KMS-11 (cell line): ENCODE measurements around the gene CRYAA.
"Not testable (repeated sequence)": the region's sequence is repeated elsewhere in the genome, so short reads cannot be mapped to it uniquely, and the experiment has no call there.

Experiments used
- H2AFZ ChIP-seq: fragments of 200-600 bp; sonication (generic); 2 replicates; pipeline ENCODE4 v1.6.1; 2016; ENCODE audit warnings: antibody characterized with exemption, mixed run types, low read depth
- H3K27ac ChIP-seq: fragments of 200-600 bp; sonication (generic); 2 replicates; pipeline ENCODE4 v1.6.1; 2016; ENCODE audit warnings: mild to moderate bottlenecking, mixed run types
- H3K27me3 ChIP-seq: fragments of 200-600 bp; sonication (generic); 2 replicates; pipeline ENCODE4 v1.6.1; 2017; ENCODE audit warnings: mild to moderate bottlenecking, low read depth, mixed run types, moderate library complexity; ENCODE audit not compliant: insufficient read depth
- H3K36me3 ChIP-seq: fragments of 200-600 bp; sonication (generic); 2 replicates; pipeline ENCODE4 v1.6.1; 2017; ENCODE audit warnings: mild to moderate bottlenecking, mixed run types; ENCODE audit not compliant: insufficient read depth
- H3K4me1 ChIP-seq: fragments of 200-600 bp; sonication (generic); 2 replicates; pipeline ENCODE4 v1.6.1; 2016; ENCODE audit warnings: mild to moderate bottlenecking, low read depth, mixed run types; ENCODE audit not compliant: poor library complexity, severe bottlenecking
- H3K4me2 ChIP-seq: fragments of 200-600 bp; sonication (generic); 2 replicates; pipeline ENCODE4 v1.7.0; 2016; ENCODE audit warnings: mild to moderate bottlenecking, mixed run types
- H3K4me3 ChIP-seq: fragments of 200-600 bp; sonication (generic); IDR thresholded peaks from 2 replicates; pipeline ENCODE4 v1.6.1; 2017; ENCODE audit warnings: low read depth, low read length, mixed read lengths; ENCODE audit not compliant: insufficient read depth
- H3K79me2 ChIP-seq: fragments of 200-600 bp; sonication (generic); 2 replicates; pipeline ENCODE4 v1.6.1; 2016; ENCODE audit warnings: low read depth, mixed run types; ENCODE audit not compliant: insufficient read depth
- H3K9ac ChIP-seq: fragments of 200-600 bp; sonication (generic); 2 replicates; pipeline ENCODE4 v1.6.1; 2016; ENCODE audit warnings: mild to moderate bottlenecking, mixed run types
- H4K20me1 ChIP-seq: fragments of 200-600 bp; sonication (generic); 2 replicates; pipeline ENCODE4 v1.6.1; 2016; ENCODE audit warnings: mild to moderate bottlenecking, mixed run types; ENCODE audit not compliant: insufficient read depth

Gene CRYAA

GRCh38 chr21:43168708-43169107 lies at the start of gene CRYAA:
TSS of gene CRYAA (plus strand) at chr21:43169008. CDS start at chr21:43169100, 92 bp downstream.
- not testable (repeated sequence) for H3K36me3 ChIP-seq, H3K27me3 ChIP-seq, H3K4me2 ChIP-seq, H3K9ac ChIP-seq, H3K4me3 ChIP-seq, H3K27ac ChIP-seq, H3K79me2 ChIP-seq, H4K20me1 ChIP-seq, H2AFZ ChIP-seq, H3K4me1 ChIP-seq

DNA sequence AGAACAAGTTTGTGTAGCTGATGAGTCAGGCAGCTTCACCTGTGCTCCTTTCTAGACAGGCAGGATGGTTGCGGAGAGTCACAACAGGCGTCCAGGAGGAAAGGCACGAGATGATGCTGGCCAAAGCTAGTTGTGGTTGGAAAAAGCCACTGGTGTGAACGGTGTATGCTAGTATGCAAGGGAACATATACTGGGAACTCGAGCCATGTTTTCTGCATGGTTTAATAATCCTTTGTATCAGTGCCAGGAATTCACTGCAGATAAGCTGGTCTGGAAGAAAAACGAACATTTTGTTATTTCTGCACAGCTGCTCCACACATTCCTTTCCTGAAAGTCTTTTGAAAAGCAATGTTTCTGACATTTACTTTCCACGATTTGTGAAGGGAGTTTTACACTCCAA lies 38.7 kb upstream of the CRYAA start:
- not testable (repeated sequence) for H3K27me3 ChIP-seq, H3K4me3 ChIP-seq, H3K9ac ChIP-seq, H3K27ac ChIP-seq, H3K4me1 ChIP-seq, H4K20me1 ChIP-seq, H2AFZ ChIP-seq, H3K36me3 ChIP-seq, H3K4me2 ChIP-seq, H3K79me2 ChIP-seq

DNA sequence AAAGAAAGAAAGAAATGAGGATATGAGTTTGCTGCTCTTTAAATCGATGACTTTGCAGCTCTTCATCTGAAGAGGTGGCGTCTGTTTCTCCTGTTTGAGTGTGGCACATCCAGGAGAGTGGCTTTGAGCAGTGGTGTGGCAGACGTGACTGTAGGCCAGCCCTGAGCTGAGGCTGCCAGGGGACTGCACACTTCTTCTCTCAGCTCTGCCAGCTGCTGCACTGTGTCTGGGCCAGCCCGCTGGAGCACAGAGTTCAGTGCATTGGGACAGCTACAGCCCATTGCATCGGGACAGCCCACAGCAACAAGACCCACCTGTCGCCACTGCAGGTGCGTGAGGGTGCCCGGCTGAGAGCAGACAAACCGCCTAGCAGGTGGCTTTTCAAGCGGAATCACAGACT lies 34.3 kb upstream of the CRYAA start:
- not testable (repeated sequence) for H2AFZ ChIP-seq, H3K4me3 ChIP-seq, H4K20me1 ChIP-seq, H3K79me2 ChIP-seq, H3K4me1 ChIP-seq, H3K27ac ChIP-seq, H3K27me3 ChIP-seq, H3K36me3 ChIP-seq, H3K9ac ChIP-seq, H3K4me2 ChIP-seq

DNA sequence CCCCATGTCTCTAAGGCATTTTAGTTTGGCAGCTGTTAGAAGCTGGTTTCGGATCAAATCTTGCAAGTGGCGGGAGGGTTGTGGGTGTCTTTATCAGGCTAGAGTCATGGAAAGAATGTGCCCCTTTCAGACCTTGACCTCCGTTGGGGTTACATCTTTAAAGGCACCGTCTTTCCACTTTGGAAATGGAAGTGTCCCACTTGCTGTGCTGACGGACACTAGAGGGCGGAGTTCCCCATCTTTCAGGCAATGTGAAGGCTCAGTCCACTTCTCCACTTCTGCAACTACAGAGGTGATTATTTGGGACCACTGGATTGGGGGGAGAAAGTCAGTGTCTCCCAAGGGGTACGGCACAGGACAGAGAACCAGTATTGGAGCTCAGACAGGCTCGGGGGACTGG lies 29.9 kb upstream of the CRYAA start:
- H3K4me2 ChIP-seq, H3K79me2 ChIP-seq, H3K4me1 ChIP-seq, H3K36me3 ChIP-seq, H3K27ac ChIP-seq, H3K27me3 ChIP-seq, H3K4me3 ChIP-seq, H4K20me1 ChIP-seq, H3K9ac ChIP-seq, H2AFZ ChIP-seq: not testable (repeated sequence)

DNA sequence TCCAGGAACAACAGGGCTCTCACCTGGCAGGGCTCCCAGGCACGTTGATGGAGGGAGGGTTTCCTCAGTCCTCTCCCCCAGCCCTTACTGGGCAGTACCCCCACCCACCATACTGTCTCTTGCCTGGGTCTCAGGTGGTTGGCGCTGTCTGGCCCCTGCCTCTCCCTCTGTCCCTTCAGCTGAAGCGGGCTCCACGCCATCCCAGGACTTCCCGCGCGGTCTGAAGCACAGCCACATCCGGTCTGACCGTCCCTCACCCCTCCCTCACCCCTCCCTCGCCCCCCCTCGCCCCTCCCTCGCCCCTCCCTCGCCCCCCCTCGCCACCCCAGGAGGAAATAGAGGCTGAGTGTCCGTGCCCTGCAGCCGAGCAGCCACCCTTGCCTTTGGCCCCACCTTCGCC lies 27.4 kb upstream of the CRYAA start:
- H3K36me3 ChIP-seq, H3K4me2 ChIP-seq, H3K27ac ChIP-seq, H3K79me2 ChIP-seq, H3K9ac ChIP-seq, H4K20me1 ChIP-seq, H3K4me3 ChIP-seq, H2AFZ ChIP-seq, H3K4me1 ChIP-seq, H3K27me3 ChIP-seq: not testable (repeated sequence)

DNA sequence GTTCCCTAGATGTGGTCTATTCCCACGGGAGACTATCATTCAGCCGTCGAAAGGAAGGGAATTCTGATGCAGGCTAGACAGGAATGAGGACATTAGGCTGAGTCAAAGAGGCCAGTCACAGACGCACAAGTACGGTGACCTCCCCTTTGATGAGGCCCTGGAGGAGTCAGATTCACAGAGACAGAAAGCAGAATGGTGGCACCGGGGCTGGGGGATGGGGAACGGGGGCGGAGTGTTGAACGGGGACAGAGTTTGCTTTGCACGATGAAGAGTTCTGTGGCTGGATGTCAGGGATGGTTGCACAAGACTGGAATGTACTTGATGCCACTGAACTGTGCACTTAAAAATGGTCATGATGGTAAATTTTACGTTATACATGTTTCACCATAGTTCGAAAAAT lies 22.2 kb upstream of the CRYAA start:
- H3K4me3 ChIP-seq, H3K27me3 ChIP-seq, H2AFZ ChIP-seq, H3K79me2 ChIP-seq, H4K20me1 ChIP-seq, H3K27ac ChIP-seq, H3K9ac ChIP-seq, H3K4me1 ChIP-seq, H3K36me3 ChIP-seq, H3K4me2 ChIP-seq: not testable (repeated sequence)

DNA sequence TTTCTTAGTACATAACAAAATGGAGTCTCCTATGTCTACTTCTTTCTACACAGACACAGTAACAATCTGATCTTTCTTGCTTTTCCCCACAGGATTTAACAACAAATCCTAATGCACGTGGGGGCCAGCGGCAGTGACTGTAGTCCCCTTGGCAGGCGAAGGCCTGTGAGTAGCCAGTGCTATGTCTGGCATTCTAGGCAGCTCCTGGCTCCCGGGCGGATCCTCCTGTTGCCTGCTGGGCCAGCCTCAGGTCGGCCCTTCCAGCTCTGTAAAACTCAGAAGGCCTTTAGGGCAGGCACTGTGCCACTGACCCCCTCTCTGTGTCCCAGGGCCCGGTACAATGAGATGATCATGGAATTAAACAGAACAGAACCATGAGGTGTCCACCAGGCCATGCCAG lies 20.8 kb upstream of the CRYAA start:
- H3K4me2 ChIP-seq, H3K79me2 ChIP-seq, H3K4me1 ChIP-seq, H3K9ac ChIP-seq, H3K4me3 ChIP-seq, H3K27me3 ChIP-seq, H2AFZ ChIP-seq, H3K27ac ChIP-seq, H4K20me1 ChIP-seq, H3K36me3 ChIP-seq: not testable (repeated sequence)

DNA sequence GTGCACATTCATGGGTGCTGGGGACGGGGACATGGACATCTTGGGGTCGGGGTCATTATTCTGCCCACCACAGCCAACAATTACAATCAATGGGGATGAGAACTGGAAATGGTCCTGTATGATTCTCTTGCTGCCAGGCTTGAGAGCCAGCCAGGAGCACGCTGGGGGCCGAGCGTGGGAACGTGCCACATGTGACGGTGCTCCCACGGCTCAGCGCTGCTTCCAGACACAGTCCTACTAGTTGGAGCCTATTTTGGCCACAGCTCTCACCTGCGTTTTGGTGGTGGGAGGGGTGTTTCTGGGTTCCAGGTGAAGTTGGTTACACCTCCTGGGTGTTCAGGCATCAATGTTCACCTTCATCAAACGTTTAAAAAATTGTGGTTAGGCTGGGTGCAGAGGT lies 19.5 kb upstream of the CRYAA start:
- not testable (repeated sequence) for H3K79me2 ChIP-seq, H3K4me1 ChIP-seq, H3K9ac ChIP-seq, H3K27me3 ChIP-seq, H3K4me3 ChIP-seq, H3K4me2 ChIP-seq, H3K36me3 ChIP-seq, H3K27ac ChIP-seq, H2AFZ ChIP-seq, H4K20me1 ChIP-seq

GRCh38 chr21:43153601-43154000 lies 15.2 kb upstream of the CRYAA start:
- not testable (repeated sequence) for H4K20me1 ChIP-seq, H3K36me3 ChIP-seq, H2AFZ ChIP-seq, H3K9ac ChIP-seq, H3K79me2 ChIP-seq, H3K27me3 ChIP-seq, H3K4me3 ChIP-seq, H3K4me1 ChIP-seq, H3K27ac ChIP-seq, H3K4me2 ChIP-seq

GRCh38 chr21:43159279-43160175 lies 9.3 kb upstream of the CRYAA start:
- H3K9ac ChIP-seq, H4K20me1 ChIP-seq, H3K4me1 ChIP-seq, H3K79me2 ChIP-seq, H3K4me2 ChIP-seq, H3K27me3 ChIP-seq, H3K36me3 ChIP-seq, H3K4me3 ChIP-seq, H2AFZ ChIP-seq: not testable (repeated sequence)
- peak overlapping the region; percentile 43; the same call in 1 of the 2 replicates for H3K27ac ChIP-seq
